Astrocyte (in vitro differentiated cells and primary cell): ENCODE data around the gene BIRC3.

Experiments used
- CTCF ChIP-seq: IDR thresholded peaks from 2 replicates; pipeline ENCODE4 v1.5.1; 2011; ENCODE audit warnings: low read depth, mild to moderate bottlenecking, inconsistent platforms, low read length, moderate library complexity; ENCODE audit not compliant: insufficient read depth
- EZH2 ChIP-seq: IDR thresholded peaks from 2 replicates; pipeline ENCODE4 v1.6.1; 2012; ENCODE audit warnings: mild to moderate bottlenecking, low read length, inconsistent platforms; ENCODE audit not compliant: insufficient read depth

- TF ChIP-seq CTCF (no peak), EZH2 (no peak)
Measured at GRCh38 chr11:102283116-102283485, 34.2 kb upstream of the BIRC3 start.
